ENCODE data around the gene NKX1-1.

NKX1-1 gene

GRCh38 chr4:1376841-1377605, 29.2 kb downstream of the NKX1-1 start:
- no peak for TF ChIP-seq CTCF (IDR thresholded peaks at IDR 0.05; ENCODE audit: insufficient read depth, low read length, poor library complexity, severe bottlenecking)
- Histone ChIP-seq H3K27me3 (replicated peaks; ENCODE audit: control insufficient read depth, insufficient read depth, low read length) (no peaks in the 10 kb centered on the region), H3K36me3 (ENCODE audit: control insufficient read depth, insufficient read depth, low read length) (peaks cover 3% of the 10 kb centered on the region), H3K4me3 (replicated peaks; ENCODE audit: low read depth, low read length) (no peak overlapping the region)
- no peak for DNase-seq (ENCODE audit: extremely low read depth, insufficient read length)

GRCh38 chr4:1376391-1376840, 29.8 kb downstream of the NKX1-1 start:
- Histone ChIP-seq H3K4me3 (replicated peaks; ENCODE audit: low read depth, low read length) (no peak overlapping the region), H3K27me3 (replicated peaks; ENCODE audit: control insufficient read depth, insufficient read depth, low read length) (no peaks in the 10 kb centered on the region), H3K36me3 (ENCODE audit: control insufficient read depth, insufficient read depth, low read length) (peaks cover 3% of the 10 kb centered on the region)
- DNase-seq (ENCODE audit: extremely low read depth, insufficient read length): no peak
- no peak for TF ChIP-seq CTCF (IDR thresholded peaks at IDR 0.05; ENCODE audit: insufficient read depth, low read length, poor library complexity, severe bottlenecking)

GRCh38 chr4:1375761-1376322, 30.4 kb downstream of the NKX1-1 start:
- Histone ChIP-seq H3K4me3 (replicated peaks; ENCODE audit: low read depth, low read length) (no peak overlapping the region), H3K36me3 (ENCODE audit: control insufficient read depth, insufficient read depth, low read length) (peaks cover 3% of the 10 kb centered on the region), H3K27me3 (replicated peaks; ENCODE audit: control insufficient read depth, insufficient read depth, low read length) (no peaks in the 10 kb centered on the region)
- no peak for DNase-seq (ENCODE audit: extremely low read depth, insufficient read length)
- no peak for TF ChIP-seq CTCF (IDR thresholded peaks at IDR 0.05; ENCODE audit: insufficient read depth, low read length, poor library complexity, severe bottlenecking)

- DNase-seq (ENCODE audit: extremely low read depth, insufficient read length): no peak
- no peak for TF ChIP-seq CTCF (IDR thresholded peaks at IDR 0.05; ENCODE audit: insufficient read depth, low read length, poor library complexity, severe bottlenecking)
- H3K27me3 ChIP-seq (replicated peaks; ENCODE audit: control insufficient read depth, insufficient read depth, low read length): no peaks in the 10 kb centered on the region
- no peak overlapping the region for H3K4me3 ChIP-seq (replicated peaks; ENCODE audit: low read depth, low read length)
- peaks cover 5% of the 10 kb centered on the region for H3K36me3 ChIP-seq (ENCODE audit: control insufficient read depth, insufficient read depth, low read length)
These were observed 31.1 kb downstream of the NKX1-1 start for GRCh38 chr4:1375051-1375721.

GRCh38 chr4:1374706-1375045, 31.6 kb downstream of the NKX1-1 start:
- Histone ChIP-seq H3K27me3 (replicated peaks; ENCODE audit: control insufficient read depth, insufficient read depth, low read length) (no peaks in the 10 kb centered on the region), H3K4me3 (replicated peaks; ENCODE audit: low read depth, low read length) (no peak overlapping the region), H3K36me3 (ENCODE audit: control insufficient read depth, insufficient read depth, low read length) (peaks cover 5% of the 10 kb centered on the region)
- no peak for DNase-seq (ENCODE audit: extremely low read depth, insufficient read length)
- no peak for TF ChIP-seq CTCF (IDR thresholded peaks at IDR 0.05; ENCODE audit: insufficient read depth, low read length, poor library complexity, severe bottlenecking)

All from GM06990 (cell line).